COLO668 (cell line): ENCODE data around the gene RPL38.

ENCODE experiments used
- DNase-seq: peaks from one replicate; lab custom pipeline; 2025; ENCODE audit not compliant: unreplicated experiment; lab: John Stamatoyannopoulos, UW

The RPL38 gene

GRCh38 chr17:74245871-74246270 is 42.4 kb downstream of the RPL38 start:
- no peak for DNase-seq

GRCh38 chr17:74249590-74250270 is 46.3 kb downstream of the RPL38 start:
- no peak for DNase-seq

GRCh38 chr17:74250324-74250995 is 47.0 kb downstream of the RPL38 start:
- DNase-seq: no peak

GRCh38 chr17:74251051-74251450 is 47.6 kb downstream of the RPL38 start:
- DNase-seq: no peak

GRCh38 chr17:74251569-74251968 is 48.1 kb downstream of the RPL38 start:
- no peak for DNase-seq

- DNase-seq: no peak
Observed at GRCh38 chr17:74252211-74252610, 48.7 kb downstream of the RPL38 start.

- DNase-seq: no peak
Observed at GRCh38 chr17:74253036-74253435, 49.6 kb downstream of the RPL38 start.

GRCh38 chr17:74257311-74257710 is 53.8 kb downstream of the RPL38 start:
- no peak for DNase-seq

- peak; percentile 56 for DNase-seq
Observed at GRCh38 chr17:74259667-74260524, 56.4 kb downstream of the RPL38 start.
